Central memory CD8-positive, alpha-beta T cell (primary cell): ENCODE data around the gene ASB18.
"Not testable (repeated sequence)": the region's sequence is repeated elsewhere in the genome, so short reads cannot be mapped to it uniquely, and the experiment has no call there.

Source experiments
- ATAC-seq: fragments of 150-1000 bp; cut with Tn5 transposase; replicated peaks from 2 replicates; pipeline ENCODE4 v1.10.0; 2022; ENCODE audit warnings: mild to moderate bottlenecking, moderate FRiP score, moderate number of reproducible peaks; ENCODE audit not compliant: poor library complexity, severe bottlenecking; ENCODE audit errors: extremely low read depth
- DNase-seq, 2 donors: peaks; one replicate each; pipeline ENCODE4 v3.0.0; 2021; ENCODE audit warnings: low spot score in 2 of 2
- H3K27ac Mint-ChIP-seq: one replicate; pipeline ENCODE4 v1.8.0; 2022; ENCODE audit warnings: low read depth, mild to moderate bottlenecking, moderate library complexity, mixed read lengths
- H3K27me3 Mint-ChIP-seq: one replicate; pipeline ENCODE4 v1.8.0; 2022; ENCODE audit warnings: mixed read lengths
- H3K36me3 Mint-ChIP-seq: one replicate; pipeline ENCODE4 v1.8.0; 2022; ENCODE audit warnings: mild to moderate bottlenecking, moderate library complexity, mixed read lengths; ENCODE audit not compliant: insufficient read depth
- H3K4me1 Mint-ChIP-seq: one replicate; pipeline ENCODE4 v1.8.0; 2022; ENCODE audit warnings: mixed read lengths
- H3K4me3 Mint-ChIP-seq: one replicate; pipeline ENCODE4 v1.8.0; 2022; ENCODE audit warnings: mild to moderate bottlenecking, moderate library complexity, mixed read lengths
- H3K9me3 Mint-ChIP-seq: one replicate; pipeline ENCODE4 v1.8.0; 2022; ENCODE audit warnings: mixed read lengths

ASB18 gene

DNA sequence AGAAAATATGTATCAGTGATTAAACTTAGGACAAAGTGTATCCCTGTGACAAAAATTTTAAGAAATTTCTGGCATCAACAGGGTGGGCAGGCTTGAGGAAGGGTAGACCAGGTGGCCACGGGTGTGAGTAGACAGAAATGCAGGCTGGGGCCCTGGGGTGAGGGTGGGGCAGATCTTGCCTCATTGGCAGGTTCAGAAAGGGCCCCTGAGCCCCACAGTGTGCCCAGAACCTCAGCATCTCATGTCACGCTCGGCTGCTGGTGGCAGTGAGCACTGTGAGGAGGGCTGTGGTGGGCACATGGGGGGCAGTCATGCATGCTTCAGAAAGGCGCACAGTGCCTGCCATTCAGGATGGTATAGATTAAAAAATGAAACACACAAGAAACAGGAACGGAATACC lies 7.6 kb upstream of the ASB18 start:
- Mint-ChIP-seq H3K27ac (no peak overlapping the region), H3K4me1 (no peaks in the 10 kb centered on the region), H3K4me3 (no peak overlapping the region), H3K27me3 (peaks cover 62% of the 10 kb centered on the region), H3K9me3 (peaks cover 7% of the 10 kb centered on the region), H3K36me3 (no peaks in the 10 kb centered on the region)
- ATAC-seq (no peak), DNase-seq (no peak)

DNA sequence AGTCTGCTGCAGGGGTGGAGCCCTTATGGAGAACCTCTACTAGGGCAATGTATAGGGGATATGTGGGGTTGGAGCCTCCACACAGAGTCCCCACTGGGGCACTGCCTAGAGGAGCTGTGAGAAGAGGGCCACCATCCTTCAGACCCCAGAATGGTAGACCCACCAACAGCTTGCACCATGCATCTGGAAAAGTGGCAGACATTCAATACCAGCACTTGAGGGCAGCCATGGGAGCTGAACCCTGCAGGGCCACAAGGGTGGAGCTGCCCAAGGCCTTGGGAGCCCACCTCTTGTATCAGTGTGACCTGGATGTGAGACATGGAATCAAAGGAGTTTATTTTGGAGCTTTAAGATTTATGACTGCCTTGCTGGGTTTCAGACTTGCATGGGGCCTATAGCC lies 5.7 kb upstream of the ASB18 start:
- not testable (repeated sequence) for DNase-seq, H3K4me3 Mint-ChIP-seq, H3K36me3 Mint-ChIP-seq, H3K27ac Mint-ChIP-seq, H3K4me1 Mint-ChIP-seq, ATAC-seq, H3K9me3 Mint-ChIP-seq
- peaks cover 69% of the 10 kb centered on the region for H3K27me3 Mint-ChIP-seq

DNA sequence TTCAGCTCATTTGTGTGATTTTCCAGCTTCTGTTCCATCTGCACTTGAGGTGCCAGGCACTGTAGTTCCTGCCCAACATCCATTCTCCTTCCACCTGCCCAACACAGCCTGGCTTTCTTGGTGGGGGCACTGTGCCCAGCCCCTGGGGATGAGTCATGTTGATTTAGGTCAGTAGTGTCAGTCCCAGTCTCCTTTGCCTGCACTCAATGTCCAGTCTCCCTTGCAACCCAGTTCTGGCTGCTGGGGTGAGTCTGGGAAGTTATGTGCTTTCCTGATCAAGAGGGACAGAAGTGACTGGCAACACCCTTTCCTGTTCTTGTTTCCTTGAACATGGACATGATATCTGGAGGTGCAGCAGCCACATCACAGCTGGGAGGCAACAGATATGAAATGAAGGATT lies 1.5 kb upstream of the ASB18 start:
- ATAC-seq (no peak), DNase-seq (no peak)
- Mint-ChIP-seq H3K36me3 (no peaks in the 10 kb centered on the region), H3K27ac (no peak overlapping the region), H3K27me3 (peaks cover 77% of the 10 kb centered on the region), H3K9me3 (peaks cover 10% of the 10 kb centered on the region), H3K4me1 (no peaks in the 10 kb centered on the region), H3K4me3 (no peak overlapping the region)

DNA sequence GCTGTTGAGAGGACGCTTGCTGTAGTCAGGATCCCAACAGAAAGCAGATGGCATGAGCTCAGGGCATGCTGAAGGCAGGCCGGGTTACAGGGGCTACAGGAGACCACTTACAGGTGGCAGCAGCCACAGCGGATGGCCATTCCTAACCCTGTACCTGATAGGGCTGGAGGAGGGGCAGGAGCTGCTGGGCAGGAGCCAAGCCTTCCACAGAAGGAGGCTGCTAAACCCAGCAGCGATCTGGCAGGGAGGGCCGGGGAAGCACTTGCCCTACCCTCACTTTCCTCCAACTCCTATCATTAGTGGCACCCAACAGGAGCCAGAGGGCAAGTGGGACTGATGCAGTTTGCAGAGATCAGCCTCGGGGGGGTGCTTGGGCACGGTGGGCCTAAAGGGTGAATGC lies 2.0 kb downstream of the ASB18 start:
- no peaks in the 10 kb centered on the region for H3K4me1 Mint-ChIP-seq
- H3K27ac Mint-ChIP-seq: no peak overlapping the region
- no peaks in the 10 kb centered on the region for H3K36me3 Mint-ChIP-seq
- no peak overlapping the region for H3K4me3 Mint-ChIP-seq
- peaks cover 90% of the 10 kb centered on the region for H3K27me3 Mint-ChIP-seq
- H3K9me3 Mint-ChIP-seq: peaks cover 6% of the 10 kb centered on the region
- ATAC-seq (no peak), DNase-seq (no peak)

DNA sequence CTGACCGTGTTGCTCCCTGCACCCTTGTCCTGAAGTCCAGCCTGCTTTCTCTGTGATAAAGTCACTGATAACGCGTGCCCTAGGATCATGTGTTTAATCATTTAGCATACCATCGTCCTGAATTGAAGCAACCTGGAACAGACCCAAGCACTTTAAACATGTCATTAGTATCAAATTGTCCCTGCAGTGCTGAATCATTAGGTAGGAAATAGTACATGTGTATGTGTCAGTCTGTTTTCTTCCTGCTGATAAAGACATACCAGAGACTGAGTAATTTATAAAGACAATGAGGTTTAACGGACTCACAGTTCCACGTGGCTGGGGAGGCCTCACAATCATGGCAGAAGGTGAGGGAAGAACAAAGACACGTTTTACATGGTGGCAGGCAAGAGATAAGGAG lies 2.8 kb downstream of the ASB18 start:
- DNase-seq (no peak), ATAC-seq (no peak)
- H3K4me3 Mint-ChIP-seq: no peak overlapping the region
- no peaks in the 10 kb centered on the region for H3K4me1 Mint-ChIP-seq
- no peak overlapping the region for H3K27ac Mint-ChIP-seq
- no peaks in the 10 kb centered on the region for H3K36me3 Mint-ChIP-seq
- H3K27me3 Mint-ChIP-seq: peaks cover 95% of the 10 kb centered on the region
- peaks cover 6% of the 10 kb centered on the region for H3K9me3 Mint-ChIP-seq

DNA sequence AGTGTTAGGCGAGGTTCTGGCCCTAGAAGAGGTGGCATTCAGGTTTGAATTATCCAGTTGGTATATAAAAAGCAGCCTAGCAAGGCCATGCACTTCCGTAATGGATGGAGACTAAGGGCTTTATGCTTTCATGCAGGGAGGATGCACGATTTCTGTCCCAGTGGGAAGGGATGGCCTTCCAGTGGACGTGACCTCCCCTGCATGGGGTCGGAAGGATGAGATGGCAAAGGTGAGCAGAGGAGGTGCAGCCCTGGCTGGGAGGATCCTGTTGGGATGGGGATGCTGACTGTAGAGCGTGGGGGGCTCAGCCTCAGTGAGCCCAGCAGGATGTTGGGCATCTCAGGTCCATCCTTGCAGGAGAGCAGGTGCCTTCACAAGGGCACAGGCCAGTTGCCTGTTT lies 4.8 kb downstream of the ASB18 start:
- Mint-ChIP-seq H3K4me3 (no peak overlapping the region), H3K36me3 (no peaks in the 10 kb centered on the region), H3K27me3 (peaks cover 87% of the 10 kb centered on the region), H3K27ac (no peak overlapping the region), H3K4me1 (no peaks in the 10 kb centered on the region), H3K9me3 (peaks cover 6% of the 10 kb centered on the region)
- DNase-seq (no peak), ATAC-seq (no peak)

DNA sequence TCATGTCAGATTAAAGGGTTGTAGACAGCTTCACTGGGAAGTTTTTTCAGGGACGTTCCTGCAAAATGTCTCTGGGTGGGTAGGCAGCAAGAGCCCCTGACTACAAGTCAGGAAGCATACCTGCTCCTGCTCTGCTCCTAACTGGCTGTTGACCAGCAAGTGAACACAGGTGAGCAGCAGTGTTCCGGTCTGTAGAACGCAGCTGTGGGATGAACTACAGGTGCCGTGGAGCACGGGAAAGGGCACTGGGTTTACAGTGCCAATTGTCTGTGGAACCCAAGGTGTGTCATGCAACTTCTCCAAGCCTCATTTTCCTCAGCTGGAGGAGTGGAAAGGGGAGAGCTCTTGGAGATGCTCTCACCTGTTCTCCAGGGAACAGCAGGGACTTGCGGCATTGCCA lies 6.6 kb downstream of the ASB18 start:
- Mint-ChIP-seq H3K27me3 (peaks cover 71% of the 10 kb centered on the region), H3K4me1 (no peaks in the 10 kb centered on the region), H3K4me3 (no peak overlapping the region), H3K9me3 (peaks cover 6% of the 10 kb centered on the region), H3K36me3 (no peaks in the 10 kb centered on the region), H3K27ac (no peak overlapping the region)
- ATAC-seq (no peak), DNase-seq (no peak)

DNA sequence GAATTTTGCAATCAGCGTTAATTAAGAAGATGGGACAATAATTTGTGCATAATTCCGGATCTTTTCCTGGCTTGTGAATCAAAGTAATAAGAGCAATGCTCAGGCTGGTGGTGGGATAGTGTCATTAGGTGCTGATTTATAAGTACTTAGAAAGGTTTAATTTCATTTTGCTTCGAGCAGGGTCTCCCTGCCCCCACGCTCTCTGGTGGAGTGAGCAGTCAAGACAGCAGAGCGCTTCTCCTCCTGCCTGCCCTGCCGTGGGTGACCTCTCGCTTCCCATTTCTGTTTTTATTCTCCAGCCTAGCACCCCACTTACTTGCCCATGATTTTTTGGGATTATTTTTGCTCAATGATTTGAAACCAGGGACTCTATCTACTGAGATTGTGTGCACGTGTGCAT lies 7.1 kb downstream of the ASB18 start:
- Mint-ChIP-seq H3K27me3 (peaks cover 71% of the 10 kb centered on the region), H3K27ac (no peak overlapping the region), H3K9me3 (peaks cover 6% of the 10 kb centered on the region), H3K36me3 (no peaks in the 10 kb centered on the region), H3K4me3 (no peak overlapping the region), H3K4me1 (no peaks in the 10 kb centered on the region)
- DNase-seq (no peak), ATAC-seq (no peak)

DNA sequence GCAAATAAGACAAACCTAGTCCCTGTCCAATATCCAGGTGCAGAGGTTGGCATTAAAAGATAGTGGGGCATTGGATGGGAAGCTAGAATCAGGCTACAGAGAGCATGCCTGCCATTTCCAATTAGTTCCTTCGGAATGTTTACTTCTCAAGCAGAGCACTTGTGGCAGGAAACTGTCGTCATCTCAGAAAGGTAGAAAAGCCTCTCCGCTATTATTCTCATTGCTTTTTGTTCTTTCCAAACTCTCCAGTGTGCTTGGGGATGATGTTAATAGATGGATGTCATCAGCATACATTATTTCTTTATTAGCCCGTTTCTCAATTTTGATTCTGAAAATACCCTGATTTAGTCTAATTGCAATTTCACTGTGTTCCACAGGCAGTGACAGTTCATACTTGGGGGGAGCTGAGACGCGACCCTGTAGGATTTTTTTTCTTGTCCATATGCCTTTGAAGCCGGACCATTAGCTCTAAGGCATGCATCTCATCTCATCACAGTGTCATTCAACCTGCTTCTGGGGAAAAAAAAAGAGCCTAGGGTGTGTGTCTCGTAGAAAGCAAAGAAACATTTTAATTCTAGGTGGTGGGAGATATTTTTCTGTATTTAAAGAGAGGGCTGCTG lies 7.7 kb downstream of the ASB18 start:
- ATAC-seq (no peak), DNase-seq (no peak)
- Mint-ChIP-seq H3K27me3 (peaks cover 71% of the 10 kb centered on the region), H3K4me1 (no peaks in the 10 kb centered on the region), H3K9me3 (peaks cover 2% of the 10 kb centered on the region), H3K36me3 (no peaks in the 10 kb centered on the region), H3K4me3 (no peak overlapping the region), H3K27ac (no peak overlapping the region)

DNA sequence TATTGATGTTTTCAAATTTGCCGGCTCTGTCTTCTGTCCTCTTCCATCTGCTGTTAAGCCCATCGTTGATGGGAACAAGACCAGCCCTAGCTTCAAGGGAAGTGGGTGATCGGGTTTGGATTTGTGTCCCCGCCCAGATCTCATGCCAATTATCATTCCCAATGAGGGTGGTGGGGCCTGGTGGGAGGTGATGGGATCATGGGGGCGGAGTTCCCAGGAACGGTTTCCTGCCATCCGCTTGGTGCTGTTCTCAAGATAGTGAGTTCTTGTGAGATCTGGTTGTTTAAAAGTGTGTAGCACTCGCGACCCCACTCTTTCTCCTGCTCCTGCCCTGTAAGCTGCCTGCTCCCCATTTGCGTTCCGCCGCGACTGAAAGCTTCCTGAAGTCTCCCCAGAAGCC lies 9.5 kb downstream of the ASB18 start:
- H3K27ac Mint-ChIP-seq: no peak overlapping the region
- H3K9me3 Mint-ChIP-seq: no peaks in the 10 kb centered on the region
- DNase-seq (no peak), ATAC-seq (no peak)
- H3K36me3 Mint-ChIP-seq: no peaks in the 10 kb centered on the region
- H3K27me3 Mint-ChIP-seq: peaks cover 64% of the 10 kb centered on the region
- H3K4me1 Mint-ChIP-seq: no peaks in the 10 kb centered on the region
- H3K4me3 Mint-ChIP-seq: no peak overlapping the region

DNA sequence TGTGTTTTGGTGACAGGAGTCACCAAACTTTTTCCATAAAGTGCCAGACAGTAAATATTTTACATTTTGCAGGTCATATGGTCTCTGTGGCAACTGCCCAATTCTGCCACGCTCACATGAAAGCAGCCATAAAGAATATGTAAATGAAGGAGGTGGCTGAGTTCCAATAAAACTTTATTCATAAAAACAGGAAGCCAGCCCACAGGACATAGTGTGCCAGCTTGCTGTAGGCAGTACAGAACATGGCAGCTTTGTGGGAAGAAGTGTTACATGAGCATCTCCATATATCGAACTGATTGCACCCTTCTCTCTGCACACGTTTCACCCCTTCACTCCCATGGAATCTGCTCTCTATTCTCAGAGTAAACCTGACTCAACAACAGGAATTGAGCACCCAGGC lies 10.2 kb downstream of the ASB18 start:
- ATAC-seq (no peak), DNase-seq (no peak)
- H3K4me3 Mint-ChIP-seq: no peak overlapping the region
- H3K27me3 Mint-ChIP-seq: peaks cover 64% of the 10 kb centered on the region
- H3K4me1 Mint-ChIP-seq: no peaks in the 10 kb centered on the region
- no peaks in the 10 kb centered on the region for H3K9me3 Mint-ChIP-seq
- no peak overlapping the region for H3K27ac Mint-ChIP-seq
- H3K36me3 Mint-ChIP-seq: no peaks in the 10 kb centered on the region

DNA sequence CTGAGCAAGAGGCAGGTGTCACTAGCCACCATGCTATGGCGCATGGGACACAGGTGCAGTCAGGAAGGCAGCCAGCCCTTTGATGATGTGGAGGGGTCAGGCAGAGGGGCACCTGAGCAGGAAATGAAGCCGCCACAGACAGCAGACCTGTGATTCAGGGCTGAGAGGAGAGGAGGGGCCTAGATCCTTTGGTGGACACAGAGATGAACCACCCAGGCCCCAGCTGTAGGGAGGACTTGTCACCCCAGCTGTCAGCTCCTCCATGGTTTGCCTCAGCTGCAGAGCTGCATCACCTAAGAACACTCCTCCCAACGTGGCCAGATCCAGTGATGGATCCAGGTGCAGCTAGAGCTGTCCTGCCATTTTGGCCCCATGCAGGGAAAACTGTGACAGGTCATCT lies 11.6 kb downstream of the ASB18 start:
- H3K27me3 Mint-ChIP-seq: peaks cover 63% of the 10 kb centered on the region

DNA sequence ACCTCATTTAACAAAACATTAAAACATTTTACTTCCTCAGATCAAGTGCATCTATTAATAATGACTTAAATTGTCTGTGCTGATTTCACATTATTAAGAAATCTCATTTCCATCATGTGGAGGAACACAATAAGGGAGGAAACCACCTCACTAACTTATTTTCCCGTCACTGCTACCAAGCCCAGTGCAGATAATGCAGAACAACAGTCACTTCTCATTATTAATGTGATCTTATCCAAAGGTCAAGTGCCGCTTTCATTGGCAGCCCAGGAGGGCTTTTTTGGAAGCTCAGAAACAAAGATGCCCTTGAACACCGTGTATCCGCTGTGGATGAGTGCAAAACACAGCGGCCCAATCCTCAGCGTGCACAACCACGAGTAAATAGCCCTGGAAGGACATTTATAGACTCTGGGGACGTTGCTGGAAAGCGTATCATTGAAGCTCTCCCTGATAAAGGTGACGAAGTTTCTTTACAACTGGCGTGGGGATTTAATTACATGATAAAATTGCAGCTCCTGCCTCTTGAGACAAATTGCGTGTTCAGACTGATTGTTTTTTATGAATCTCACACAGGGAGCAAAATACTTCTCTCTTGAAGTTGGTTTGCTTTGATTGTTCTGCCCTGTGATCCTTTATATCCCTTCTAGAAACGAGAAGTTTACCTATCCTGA lies 13.2 kb downstream of the ASB18 start:
- no peak for ATAC-seq
- Mint-ChIP-seq H3K36me3 (no peaks in the 10 kb centered on the region), H3K9me3 (no peaks in the 10 kb centered on the region), H3K4me3 (no peak overlapping the region), H3K4me1 (no peaks in the 10 kb centered on the region), H3K27ac (no peak overlapping the region), H3K27me3 (peaks cover 63% of the 10 kb centered on the region)
- DNase-seq: no peak

More for the DNA sequence above, 11.6 kb downstream of the ASB18 start:
- no peak for ATAC-seq
- Mint-ChIP-seq H3K4me1 (no peaks in the 10 kb centered on the region), H3K9me3 (no peaks in the 10 kb centered on the region), H3K36me3 (no peaks in the 10 kb centered on the region), H3K27ac (no peak overlapping the region), H3K4me3 (no peak overlapping the region)
- no peak for DNase-seq
